ENCODE measurements around the gene BAK1. TPM values are rescaled to one million over a fixed set of nuclear protein-coding genes. Genes with fewer than 3 reads are reported as not detected.
"Not testable (repeated sequence)": the region's sequence is repeated elsewhere in the genome, so short reads cannot be mapped to it uniquely, and the experiment has no call there.

Gene BAK1
- total RNA-seq, 1 donor from 2014 or later: 28.2 TPM

- no peak for DNase-seq (ENCODE audit: low spot score)
These were observed 27.8 kb downstream of the BAK1 start for GRCh38 chr6:33552252-33552651.

GRCh38 chr6:33551538-33551937 is 28.5 kb downstream of the BAK1 start:
- DNase-seq (ENCODE audit: low spot score): no peak

DNA sequence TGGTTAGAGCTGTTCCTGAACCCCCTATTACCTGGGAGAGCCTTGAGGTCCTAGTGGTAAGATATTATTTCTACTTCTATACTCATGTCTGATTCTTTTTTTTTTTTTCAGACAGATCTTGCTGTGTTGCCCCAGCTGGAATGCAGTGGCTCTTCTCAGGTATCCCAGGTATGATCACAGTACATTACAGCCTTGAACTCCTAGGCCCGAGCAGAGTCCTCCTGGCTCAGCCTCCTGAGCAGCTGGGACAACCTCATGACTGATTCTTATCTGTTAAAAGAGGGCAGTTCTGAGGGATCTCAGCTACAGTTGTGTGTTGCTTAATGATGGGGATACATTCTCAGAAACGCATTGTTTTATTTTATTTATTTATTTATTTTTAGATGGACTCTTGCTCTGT is 30.2 kb downstream of the BAK1 start:
- DNase-seq (ENCODE audit: low spot score): no peak

DNA sequence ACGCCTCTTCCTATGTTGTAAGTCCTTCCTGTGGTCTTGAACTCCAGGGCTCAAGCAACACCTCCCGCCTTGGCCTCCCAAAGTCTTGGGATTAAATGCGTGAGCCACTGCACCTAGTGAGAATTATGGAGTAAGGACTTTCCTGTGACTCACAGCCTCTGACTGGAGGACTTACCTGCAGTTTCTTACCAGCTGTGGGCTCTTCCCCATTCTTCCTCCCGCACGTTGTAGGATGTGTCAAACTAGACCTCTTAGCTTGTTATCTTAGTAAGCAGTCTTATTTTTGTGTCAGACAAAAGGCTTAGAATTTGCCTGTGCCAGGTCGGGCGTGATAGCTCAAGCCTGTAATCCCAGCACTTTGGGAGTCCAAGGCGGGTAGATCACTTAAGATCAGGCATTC is 30.9 kb downstream of the BAK1 start:
- DNase-seq (ENCODE audit: low spot score): no peak

- DNase-seq (ENCODE audit: low spot score): no peak
These were observed 32.6 kb downstream of the BAK1 start for GRCh38 chr6:33547499-33547898.

DNA sequence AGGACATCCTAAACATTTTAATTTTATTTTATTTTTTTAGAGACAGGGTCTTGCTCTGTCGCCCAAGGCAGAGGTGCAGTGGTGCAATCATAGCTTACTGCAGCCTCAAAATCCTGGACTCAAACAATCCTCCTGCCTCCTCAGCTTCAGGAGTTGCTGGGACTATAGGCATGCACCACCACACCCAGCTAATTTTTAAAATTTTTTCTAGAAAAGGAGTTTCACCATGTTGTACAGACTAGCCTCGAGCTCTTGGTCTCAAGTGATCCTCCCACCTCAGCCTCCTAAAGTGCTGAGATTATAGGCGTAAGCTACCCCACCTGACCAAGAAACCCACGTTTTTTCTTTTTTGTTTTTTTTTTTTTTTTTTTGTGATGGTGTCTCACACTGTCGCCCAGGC is 33.3 kb downstream of the BAK1 start:
- DNase-seq (ENCODE audit: low spot score): no peak

- DNase-seq (ENCODE audit: low spot score): not testable (repeated sequence)
These were observed 34.8 kb downstream of the BAK1 start for GRCh38 chr6:33545292-33545691.

DNA sequence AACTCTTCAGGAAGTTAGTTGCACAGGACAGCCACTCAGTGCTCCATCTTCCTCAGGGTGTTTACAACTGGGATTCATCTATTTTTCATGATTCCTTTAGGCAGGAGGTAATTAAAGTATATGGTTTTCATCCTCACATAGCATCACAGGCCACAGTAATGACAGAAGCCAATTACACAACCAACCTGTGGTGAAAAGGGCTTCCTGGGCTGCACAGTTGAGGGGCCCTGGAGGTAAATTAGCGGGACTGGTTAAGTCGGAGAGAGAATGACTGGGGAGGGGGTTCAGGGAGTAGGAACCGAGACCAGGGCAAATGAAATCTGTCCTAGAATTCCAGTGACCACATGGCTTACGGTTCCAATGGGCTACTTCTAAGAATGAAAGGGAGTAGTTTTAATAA is 37.0 kb downstream of the BAK1 start:
- no peak for DNase-seq (ENCODE audit: low spot score)

DNA sequence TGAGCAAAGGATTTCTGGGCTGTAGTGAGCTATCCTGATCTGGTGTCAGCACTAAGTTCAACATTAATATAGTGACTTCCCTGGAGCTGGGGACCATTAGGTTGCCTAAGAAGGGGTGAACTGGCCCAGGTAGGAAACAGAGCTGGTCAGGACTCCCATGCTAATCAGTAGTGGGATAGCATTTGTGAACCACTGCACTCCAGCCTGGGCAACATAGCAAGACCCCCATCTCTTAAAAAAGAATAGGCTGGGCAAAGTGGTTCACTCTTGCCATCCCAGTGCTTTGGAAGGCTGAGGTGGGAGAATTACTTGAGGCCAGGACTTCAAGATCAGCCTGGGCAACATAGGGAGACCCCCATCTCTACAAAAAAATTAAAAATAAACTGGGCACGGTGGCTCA is 39.3 kb downstream of the BAK1 start:
- no peak for DNase-seq (ENCODE audit: low spot score)

- no peak for DNase-seq (ENCODE audit: low spot score)
These were observed 45.4 kb downstream of the BAK1 start for GRCh38 chr6:33534702-33535101.

DNA sequence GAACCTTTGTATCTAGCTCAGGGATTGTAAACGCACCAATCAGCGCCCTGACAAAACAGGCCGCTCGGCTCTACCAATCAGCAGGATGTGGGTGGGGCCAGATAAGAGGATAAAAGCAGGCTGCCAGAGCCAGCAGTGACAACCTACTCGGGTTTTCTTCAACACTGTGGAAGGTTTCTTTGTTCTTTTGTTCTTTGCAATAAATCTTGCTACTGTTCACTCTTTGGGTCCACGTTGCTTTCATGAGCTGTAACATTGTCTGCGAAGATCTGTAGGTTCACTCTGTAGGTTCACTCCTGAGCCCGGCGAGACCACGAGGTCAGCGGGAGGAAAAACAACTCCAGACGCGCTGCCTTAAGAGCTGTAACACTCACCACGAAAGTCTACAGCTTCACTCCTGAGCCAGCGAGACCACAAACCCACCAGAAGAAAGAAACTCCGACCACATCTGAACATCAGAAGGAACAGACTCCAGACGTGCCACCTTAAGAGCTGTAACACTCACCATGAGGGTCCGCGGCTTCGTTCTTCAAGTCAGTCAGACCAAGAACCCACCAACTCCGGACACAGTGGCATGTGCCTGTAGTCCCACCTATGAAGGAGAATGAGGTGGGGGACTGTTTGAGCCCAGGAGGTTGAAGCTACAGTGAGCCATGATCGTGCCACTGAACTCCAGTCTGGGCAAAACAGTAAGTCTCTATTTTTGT is 46.8 kb downstream of the BAK1 start:
- DNase-seq (ENCODE audit: low spot score): not testable (repeated sequence)

- DNase-seq (ENCODE audit: low spot score): not testable (repeated sequence)
These were observed 47.6 kb downstream of the BAK1 start for GRCh38 chr6:33532431-33532830.

DNA sequence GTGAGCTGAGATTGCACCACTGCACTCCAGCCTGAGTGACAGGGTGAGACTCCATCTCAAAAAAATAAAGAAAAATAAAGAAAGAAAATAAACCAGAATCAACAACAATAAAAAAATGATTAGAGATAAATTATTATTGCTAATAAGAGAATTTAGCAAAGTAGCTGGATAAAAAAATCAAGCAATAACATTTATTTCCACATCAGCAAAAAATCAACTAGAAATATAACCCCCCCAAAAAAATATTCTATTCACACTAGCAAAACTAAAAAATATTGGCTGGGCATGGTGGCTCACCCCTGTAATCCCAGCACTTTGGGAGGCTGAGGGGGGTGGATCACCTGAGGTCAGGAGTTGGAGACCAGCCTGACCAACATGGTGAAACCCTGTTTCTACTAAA is 49.5 kb downstream of the BAK1 start:
- DNase-seq (ENCODE audit: low spot score): not testable (repeated sequence)

Other genes starting within 250 kb of the BAK1 start
- gene KIFC1, start 188.5 kb downstream of the BAK1 start, total RNA-seq: 2.1 TPM
- gene PHF1, start 169.3 kb downstream of the BAK1 start, total RNA-seq: 82.3 TPM
- gene CUTA, start 162.2 kb downstream of the BAK1 start, total RNA-seq: 238 TPM
- 31.0 TPM for gene SYNGAP1, start 160.2 kb downstream of the BAK1 start, total RNA-seq
- 8.0 TPM for gene ZBTB9, start 125.7 kb downstream of the BAK1 start, total RNA-seq
- 104 TPM for gene ITPR3, start 41.0 kb upstream of the BAK1 start, total RNA-seq
- gene UQCC2, start 131.4 kb upstream of the BAK1 start, total RNA-seq: 44.3 TPM
- 0.26 TPM for gene IP6K3, start 166.6 kb upstream of the BAK1 start, total RNA-seq
- gene LEMD2, start 208.9 kb upstream of the BAK1 start, total RNA-seq: 68.4 TPM
- not detected for gene MLN, start 223.7 kb upstream of the BAK1 start, total RNA-seq